Upper lobe of left lung (tissue), 6 donors: Measurements from ENCODE around the gene FANCC. TPM values are rescaled to one million over a fixed set of nuclear protein-coding genes. Genes with fewer than 3 reads are reported as not detected.

Experiments
- ATAC-seq, 2 donors: fragments of 200-7000 bp; cut with Tn5 transposase; one replicate each; pipeline ENCODE4 v1.9.1; 2022; ENCODE audit warnings: mild to moderate bottlenecking in 2 of 2, moderate library complexity in 2 of 2; ENCODE audit not compliant: low FRiP score in 2 of 2
- DNase-seq, 2 donors: peaks; one replicate each; pipeline ENCODE4 v3.0.0-alpha.2; 2019 to 2020
- H3K27ac ChIP-seq, 4 donors: fragments of 200-600 bp; sonication (generic); one replicate each; pipeline ENCODE4 v1.5.1; 2016 to 2019
- H3K27me3 ChIP-seq, 4 donors: fragments of 200-600 bp; sonication (generic); one replicate each; pipeline ENCODE4 v1.5.1; 2017 to 2019
- H3K36me3 ChIP-seq, 4 donors: fragments of 200-600 bp; sonication (generic); one replicate each; pipeline ENCODE4 v1.5.1; 2016 to 2019
- H3K4me1 ChIP-seq, 4 donors: fragments of 200-600 bp; sonication (generic); one replicate each; pipeline ENCODE4 v1.5.1; 2018 to 2019
- H3K4me3 ChIP-seq, 4 donors: fragments of 200-600 bp; sonication (generic); one replicate each; pipeline ENCODE4 v1.5.1; 2017 to 2019; ENCODE audit warnings: mild to moderate bottlenecking in 2 of 4, moderate library complexity in 1 of 4
- H3K9me3 ChIP-seq, 4 donors: fragments of 200-600 bp; sonication (generic); one replicate each; pipeline ENCODE4 v1.5.1; 2018 to 2019
- EP300 ChIP-seq, 4 donors: sonication (generic); formaldehyde crosslinking; IDR thresholded peaks; one replicate each; pipeline ENCODE4 v1.5.1; 2017; ENCODE audit warnings: antibody characterized with exemption in 4 of 4, control low read depth in 2 of 4
- POLR2A ChIP-seq, 4 donors: fragments of 450-650 bp; IDR thresholded peaks; one replicate each; pipeline ENCODE4 v1.5.1; 2016 to 2017; ENCODE audit warnings: antibody characterized with exemption in 4 of 4, mild to moderate bottlenecking in 2 of 4
- POLR2AphosphoS5 ChIP-seq, 2 donors: sonication (generic); formaldehyde crosslinking; IDR thresholded peaks; one replicate each; pipeline ENCODE4 v1.5.1; 2017; ENCODE audit warnings: antibody characterized with exemption in 2 of 2
- WGBS, 2 donors: methylation state at CpG; one replicate each; pipeline ENCODE4 v1.1.5; 2017 to 2018; 5-methylcytosine and 5-hydroxymethylcytosine counted together
- total RNA-seq, 6 donors: library from RNA; depleted of rRNA in 4 of 6; stranded (reverse); fragments of >200 nt in 4 of 6; gene quantifications; one replicate each; pipeline versions ENCODE4 v1.1.0 to v1.2.1, GENCODE V29; 2016 to 2021
- TF ChIP-seq, protein P1 (sequence below), 6 experiments: fragments of 450-650 bp in 4 of 6; fragments of 200-600 bp in 2 of 6; sonication (generic) in 2 of 6; IDR thresholded peaks; one replicate each; pipeline ENCODE4 v1.5.1; 2016 to 2019; ENCODE audit warnings: antibody characterized with exemption in 6 of 6
- donor health status: DM: no; HTN: no; CAD: no; lungs with moderate emphysema.
- donor health status: DM: no; HTN: yes; CAD: no; lungs with severe emphysema.

Gene FANCC
- total RNA-seq, 6 donors from 2014 or later = 6.7 to 27.2 (median 10.8) TPM

- TF ChIP-seq POLR2A (IDR thresholded peaks at IDR 0.05) (no peak), POLR2AphosphoS5 (IDR thresholded peaks at IDR 0.05) (no peak), EP300 (IDR thresholded peaks at IDR 0.05) (no peak)
- TF ChIP-seq, protein P1, sequence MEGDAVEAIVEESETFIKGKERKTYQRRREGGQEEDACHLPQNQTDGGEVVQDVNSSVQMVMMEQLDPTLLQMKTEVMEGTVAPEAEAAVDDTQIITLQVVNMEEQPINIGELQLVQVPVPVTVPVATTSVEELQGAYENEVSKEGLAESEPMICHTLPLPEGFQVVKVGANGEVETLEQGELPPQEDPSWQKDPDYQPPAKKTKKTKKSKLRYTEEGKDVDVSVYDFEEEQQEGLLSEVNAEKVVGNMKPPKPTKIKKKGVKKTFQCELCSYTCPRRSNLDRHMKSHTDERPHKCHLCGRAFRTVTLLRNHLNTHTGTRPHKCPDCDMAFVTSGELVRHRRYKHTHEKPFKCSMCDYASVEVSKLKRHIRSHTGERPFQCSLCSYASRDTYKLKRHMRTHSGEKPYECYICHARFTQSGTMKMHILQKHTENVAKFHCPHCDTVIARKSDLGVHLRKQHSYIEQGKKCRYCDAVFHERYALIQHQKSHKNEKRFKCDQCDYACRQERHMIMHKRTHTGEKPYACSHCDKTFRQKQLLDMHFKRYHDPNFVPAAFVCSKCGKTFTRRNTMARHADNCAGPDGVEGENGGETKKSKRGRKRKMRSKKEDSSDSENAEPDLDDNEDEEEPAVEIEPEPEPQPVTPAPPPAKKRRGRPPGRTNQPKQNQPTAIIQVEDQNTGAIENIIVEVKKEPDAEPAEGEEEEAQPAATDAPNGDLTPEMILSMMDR (IDR thresholded peaks at IDR 0.05) = no peak
- Histone ChIP-seq H3K4me1 (peaks cover 0 to 7% (median 3%) of the 10 kb centered on the region in 4 donors), H3K4me3 (no peak overlapping the region), H3K27ac (no peak overlapping the region), H3K36me3 (peaks cover 0 to 24% (median 5%) of the 10 kb centered on the region in 4 donors), H3K9me3 (no peaks in the 10 kb centered on the region), H3K27me3 (no peaks in the 10 kb centered on the region)
- DNase-seq (no peak), ATAC-seq (no peak)
- 90 to 95% methylated on average over 12 of the region's 12 CpGs for WGBS, 2 donors
These were observed 216.2 kb downstream of the FANCC start for GRCh38 chr9:95101326-95101725.

DNA sequence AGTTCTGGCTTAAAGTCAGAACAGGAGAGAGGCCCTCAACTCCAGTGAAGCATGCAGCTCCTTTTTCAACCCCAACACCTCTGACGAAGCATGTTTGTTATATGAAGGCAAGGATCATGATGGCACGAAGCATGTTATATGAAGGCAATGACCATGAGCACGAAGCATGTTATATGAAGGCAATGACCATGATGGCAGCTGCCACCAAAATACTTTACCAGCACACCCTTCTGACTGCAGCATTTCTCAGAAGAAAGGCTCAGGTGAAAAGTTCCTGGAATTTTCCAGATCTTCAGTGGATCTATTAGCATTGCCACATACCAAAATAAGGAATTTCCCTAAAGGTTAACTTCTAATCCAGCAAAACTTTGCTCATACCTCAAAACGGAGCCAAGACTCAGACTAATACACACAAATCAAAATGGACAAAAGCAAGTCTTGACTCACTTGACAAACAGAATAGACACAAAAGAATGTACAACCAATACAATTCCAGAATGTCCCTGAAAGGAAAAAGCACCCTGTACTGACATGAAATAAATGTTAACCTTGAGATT lies 217.4 kb downstream of the FANCC start:
- Histone ChIP-seq H3K4me3 (no peak overlapping the region), H3K4me1 (peaks cover 0 to 14% (median 9%) of the 10 kb centered on the region in 4 donors), H3K27me3 (no peaks in the 10 kb centered on the region), H3K36me3 (peaks cover 0 to 14% (median 3%) of the 10 kb centered on the region in 4 donors), H3K27ac (peak overlapping the region in 1 of 4 donors; percentile 15), H3K9me3 (no peaks in the 10 kb centered on the region)
- no peak for DNase-seq
- TF ChIP-seq, protein P1 (IDR thresholded peaks at IDR 0.05) = no peak
- no peak for TF ChIP-seq EP300 (IDR thresholded peaks at IDR 0.05)
- TF ChIP-seq POLR2AphosphoS5 (IDR thresholded peaks at IDR 0.05) = no peak
- TF ChIP-seq POLR2A (IDR thresholded peaks at IDR 0.05) = no peak
- 85 to 89% methylated on average over 4 of the region's 4 CpGs for WGBS, 2 donors
- ATAC-seq = no peak

DNA sequence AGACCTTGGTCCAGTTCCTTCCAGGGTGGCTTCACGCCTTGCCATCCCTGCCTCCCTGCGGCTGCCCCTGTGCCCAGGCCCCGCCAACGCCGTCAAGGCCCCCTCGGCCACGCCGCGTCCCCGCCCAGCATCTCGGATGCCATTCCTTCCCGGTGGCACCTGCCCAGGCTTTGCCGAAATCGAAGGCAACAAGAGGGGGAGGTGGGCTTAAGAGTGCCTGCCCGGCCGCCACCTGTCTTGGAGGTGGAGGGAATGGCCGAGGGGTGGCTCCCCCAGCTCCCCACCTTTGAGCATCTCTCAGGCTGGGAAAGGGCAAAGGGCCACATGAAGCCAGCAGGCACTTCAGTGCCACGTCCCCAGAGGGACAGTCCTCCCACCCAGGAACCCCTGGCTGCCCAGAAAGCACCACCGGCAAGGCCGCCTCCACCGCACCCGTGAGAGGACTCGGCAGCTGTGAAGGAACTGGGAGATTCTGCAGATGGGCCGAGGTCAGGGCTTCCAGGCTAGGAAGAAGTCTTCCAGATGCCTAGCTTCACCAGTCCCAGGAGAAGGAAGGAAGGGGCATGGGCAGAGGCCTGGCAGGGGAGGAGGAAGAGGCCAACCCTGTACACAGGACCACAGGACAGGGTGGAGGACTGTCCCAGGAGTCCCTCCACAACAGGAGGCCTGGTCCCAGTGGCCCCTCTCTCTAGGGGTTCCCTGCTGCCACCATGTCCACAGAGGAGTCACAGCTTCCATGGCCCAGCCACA lies 218.0 kb downstream of the FANCC start:
- WGBS, 2 donors = 92 to 98% methylated on average over 14 to 23 of the region's 24 CpGs
- H3K4me3 ChIP-seq = no peak overlapping the region
- ATAC-seq (no peak), DNase-seq (no peak)
- H3K36me3 ChIP-seq = peaks cover 0 to 14% (median 0%) of the 10 kb centered on the region in 4 donors
- no peaks in the 10 kb centered on the region for H3K9me3 ChIP-seq
- H3K27me3 ChIP-seq = no peaks in the 10 kb centered on the region
- peak overlapping the region in 2 of 4 donors; percentile 15 to 17 for H3K27ac ChIP-seq
- TF ChIP-seq POLR2A (IDR thresholded peaks at IDR 0.05) = no peak
- no peak for TF ChIP-seq EP300 (IDR thresholded peaks at IDR 0.05)
- TF ChIP-seq, protein P1 (IDR thresholded peaks at IDR 0.05) = no peak
- no peak for TF ChIP-seq POLR2AphosphoS5 (IDR thresholded peaks at IDR 0.05)
- H3K4me1 ChIP-seq = peaks cover 0 to 19% (median 13%) of the 10 kb centered on the region in 4 donors

DNA sequence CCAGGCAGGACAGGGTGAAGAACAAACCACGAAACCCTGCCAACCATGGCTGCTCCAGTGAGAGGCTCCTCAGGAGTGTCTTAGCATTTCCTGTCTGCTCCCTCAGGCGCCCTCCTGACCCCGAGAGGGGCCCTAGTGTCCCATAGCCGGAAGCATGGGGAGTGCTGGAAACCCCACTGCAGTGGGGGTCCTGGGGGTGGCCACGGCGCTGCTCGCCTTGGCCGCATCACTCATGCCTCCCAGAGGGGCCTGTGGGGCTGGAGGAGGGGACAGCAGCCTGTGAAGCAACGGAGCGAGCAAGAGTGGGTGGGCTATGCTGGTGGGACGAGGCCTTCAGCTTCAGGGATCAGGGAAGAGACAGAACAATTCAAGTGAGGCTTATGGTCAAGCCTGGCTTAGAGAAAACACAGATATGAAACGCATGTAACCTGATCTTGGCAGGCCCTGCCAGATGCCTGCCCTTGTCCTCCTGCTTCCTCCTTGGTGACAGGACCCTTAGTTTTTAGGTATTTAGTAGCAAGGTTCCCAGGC lies 219.1 kb downstream of the FANCC start:
- WGBS, 2 donors = 76 to 83% methylated on average over 11 to 12 of the region's 12 CpGs
- peaks cover 0 to 14% (median 0%) of the 10 kb centered on the region in 4 donors for H3K36me3 ChIP-seq
- TF ChIP-seq EP300 (IDR thresholded peaks at IDR 0.05) (no peak), POLR2A (IDR thresholded peaks at IDR 0.05) (no peak), POLR2AphosphoS5 (IDR thresholded peaks at IDR 0.05) (no peak)
- TF ChIP-seq, protein P1 (IDR thresholded peaks at IDR 0.05) = no peak
- peaks cover 6 to 30% (median 24%) of the 10 kb centered on the region in 4 donors for H3K4me1 ChIP-seq
- H3K27ac ChIP-seq = peak overlapping the region in 3 of 4 donors; percentile 15 to 58 (median 48)
- DNase-seq = no peak
- no peak for ATAC-seq
- no peaks in the 10 kb centered on the region for H3K9me3 ChIP-seq
- no peaks in the 10 kb centered on the region for H3K27me3 ChIP-seq
- H3K4me3 ChIP-seq = no peak overlapping the region
